GM13976 (cell line): ENCODE data around the gene OR51S1.
"Not testable (repeated sequence)": the region's sequence is repeated elsewhere in the genome, so short reads cannot be mapped to it uniquely, and the experiment has no call there.

Experiments
- DNase-seq: peaks from one replicate; pipeline ENCODE4 v3.0.0; 2012; ENCODE audit warnings: low spot score
- CTCF ChIP-seq: IDR thresholded peaks from 2 replicates; pipeline ENCODE4 v1.5.1; 2012; ENCODE audit warnings: borderline replicate concordance, mild to moderate bottlenecking; ENCODE audit not compliant: insufficient read depth; ENCODE audit errors: extremely low read depth, missing control alignments, control extremely low read depth
- in situ Hi-C: fragments of 300-500 bp; cut with MboI; formaldehyde crosslinking; loops from one replicate; pipeline ENCODE4 v1.12.0; 2022; ENCODE audit warnings: low sequenced_read_pairs, mixed read lengths, inconsistent platforms; ENCODE audit not compliant: unreplicated experiment

The OR51S1 gene

DNA sequence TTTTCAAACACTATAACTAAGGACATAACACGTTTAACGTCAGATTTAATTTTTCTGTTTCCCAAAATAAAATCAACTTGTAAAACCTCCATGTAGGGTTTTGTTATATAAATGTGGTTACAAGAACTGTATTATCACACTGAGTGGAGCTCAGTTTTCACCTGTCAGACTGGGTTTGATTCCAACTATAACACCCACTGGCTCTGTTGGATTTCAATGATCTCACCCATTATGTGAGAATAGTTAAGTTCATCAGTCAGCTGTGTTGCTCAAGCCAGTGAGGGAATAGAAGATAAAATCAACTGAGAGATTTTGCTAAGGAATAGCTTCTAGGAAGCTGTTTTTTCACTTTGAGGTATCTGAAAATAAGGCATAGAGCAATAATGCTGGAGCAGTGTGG, 39.8 kb downstream of the OR51S1 start:
- no peak for DNase-seq
- in situ Hi-C loops: no loop called here
- no peak for TF ChIP-seq CTCF

DNA sequence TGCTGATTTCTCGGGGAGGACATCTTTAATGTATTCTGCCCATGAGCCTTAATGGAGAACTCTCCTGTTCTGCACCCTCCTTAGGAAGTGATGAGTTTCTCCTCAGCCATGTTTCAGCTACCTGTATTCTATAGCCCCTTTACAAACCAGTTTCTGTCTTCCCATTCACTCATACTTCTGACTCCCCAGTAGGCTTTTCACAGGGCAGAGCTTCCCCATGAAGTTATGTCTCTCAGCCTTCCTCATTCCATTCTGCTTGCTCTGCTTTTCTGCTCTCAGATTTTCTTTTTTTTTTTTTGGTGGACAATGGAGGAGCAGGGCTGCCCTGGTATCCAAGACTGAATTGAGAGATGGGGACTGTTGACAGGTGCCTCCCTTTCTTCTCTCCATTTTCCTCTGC, 40.5 kb downstream of the OR51S1 start:
- in situ Hi-C loops: no loop called here
- TF ChIP-seq CTCF: no peak
- DNase-seq: no peak

DNA sequence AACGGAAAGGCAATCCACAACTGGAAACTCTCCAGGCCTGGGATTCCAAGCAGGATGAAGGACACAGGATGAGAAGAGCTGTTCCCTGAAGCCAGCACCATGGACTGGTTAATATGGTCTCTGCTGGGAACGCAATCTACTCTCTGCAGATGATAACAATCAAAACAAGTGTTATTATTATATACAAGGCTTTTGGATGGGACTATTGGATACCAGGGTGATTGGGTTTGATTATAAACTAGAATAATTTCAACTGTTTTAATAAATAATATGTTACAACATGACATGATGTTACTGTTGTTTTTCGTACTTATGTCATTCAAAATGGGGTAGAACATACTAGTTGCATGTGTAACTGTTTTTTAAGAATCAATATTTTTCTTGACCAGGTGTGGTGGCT, 44.7 kb downstream of the OR51S1 start, which contains the start of gene OR52R1:
Gene OR52R1, minus strand, starts transcription at position 101 of the 400 bp plus-strand sequence. Its CDS starts 0 bp downstream, at position 101.
- DNase-seq: no peak
- no peak for TF ChIP-seq CTCF
- in situ Hi-C loops: no loop called here

- in situ Hi-C loops, DNase-seq: not testable (repeated sequence)
These were observed 47.7 kb downstream of the OR51S1 start for GRCh38 chr11:4801316-4801715.

DNA sequence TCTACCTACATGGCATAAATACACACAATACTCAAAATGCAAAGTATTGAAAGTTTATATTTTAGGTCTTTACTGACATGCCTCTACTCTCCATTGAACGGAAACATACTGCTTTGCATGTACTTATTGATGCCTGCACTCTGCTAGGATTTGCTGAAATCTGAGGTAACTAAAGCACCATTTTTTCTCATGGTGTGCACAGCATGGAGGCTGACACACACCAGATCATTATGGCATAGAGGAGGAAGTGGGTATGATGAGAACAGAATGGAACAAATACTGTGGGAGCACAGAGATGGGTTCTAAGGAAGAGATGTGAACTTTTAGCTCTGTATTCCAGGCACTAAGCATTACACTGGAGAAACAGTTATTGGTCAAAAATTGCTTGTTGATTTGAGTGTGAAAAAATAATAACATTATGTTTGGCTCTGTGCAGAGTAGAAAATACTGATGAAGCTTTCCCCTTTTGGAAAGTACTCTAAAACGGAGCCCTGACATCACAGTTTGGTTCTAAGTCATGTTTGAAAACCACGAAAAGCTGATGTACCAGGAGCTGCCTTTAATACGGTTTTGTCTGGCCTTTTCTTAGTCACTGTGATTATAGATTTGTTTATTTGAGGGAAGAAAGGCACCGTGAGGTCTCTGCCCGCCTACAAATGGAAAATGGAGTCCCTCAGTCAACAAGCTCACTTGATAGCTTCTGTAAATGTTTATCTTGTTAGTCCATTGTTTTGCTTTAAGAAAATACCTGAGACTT, 50.4 kb downstream of the OR51S1 start:
- DNase-seq: no peak
- in situ Hi-C loops: no loop called here
- TF ChIP-seq CTCF: no peak
